ENCODE measurements around the gene CRBN.

Gene CRBN

GRCh38 chr3:3179407-3180094 is at the start of gene CRBN:
Gene CRBN, minus strand, starts transcription at chr3:3179691. Its CDS starts 4 bp downstream, at chr3:3179687.
- peak; percentile 81 for DNase-seq (ENCODE audit: low read depth)

DNA sequence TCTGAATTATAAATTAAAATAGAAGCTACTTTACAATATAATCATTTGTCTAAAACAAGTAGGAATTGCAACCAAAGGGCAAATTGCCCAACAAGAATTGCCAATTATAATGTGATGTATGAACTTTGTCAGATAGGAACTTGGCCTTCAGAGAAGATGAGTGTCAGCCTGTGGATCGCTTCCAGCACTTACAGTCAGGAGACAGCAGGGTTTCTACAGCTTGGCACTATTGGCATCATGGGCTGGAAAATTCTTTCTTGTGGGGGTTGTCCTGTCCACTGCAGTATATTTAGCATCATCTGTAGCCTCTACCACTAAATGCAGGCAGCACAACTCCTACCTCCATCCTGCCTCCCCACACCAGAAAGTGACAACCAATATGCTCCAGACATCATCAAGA is 48.1 kb upstream of the CRBN start:
- no peak for DNase-seq (ENCODE audit: low read depth)

DNA sequence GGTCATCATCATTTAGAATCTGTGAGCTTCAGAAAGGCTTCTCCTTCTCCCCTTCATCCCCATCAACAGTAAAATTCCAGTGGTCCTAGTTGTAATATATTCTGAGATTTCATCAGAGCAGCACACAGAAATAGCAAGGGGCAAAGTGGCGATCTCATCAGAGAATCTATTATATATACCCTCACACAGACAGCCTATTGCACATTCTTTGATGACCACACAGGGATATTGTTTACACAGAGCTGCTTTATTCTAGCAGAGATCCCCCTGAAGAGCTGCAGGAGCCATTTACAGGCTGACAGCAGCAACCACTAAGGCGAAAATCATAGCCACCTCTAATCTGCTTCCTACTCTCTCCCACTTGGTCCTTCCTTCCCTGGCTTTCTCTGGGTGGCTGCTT is 42.0 kb upstream of the CRBN start:
- DNase-seq (ENCODE audit: low read depth): no peak

GRCh38 chr3:3216401-3216800 is 36.9 kb upstream of the CRBN start:
- no peak for DNase-seq (ENCODE audit: low read depth)

DNA sequence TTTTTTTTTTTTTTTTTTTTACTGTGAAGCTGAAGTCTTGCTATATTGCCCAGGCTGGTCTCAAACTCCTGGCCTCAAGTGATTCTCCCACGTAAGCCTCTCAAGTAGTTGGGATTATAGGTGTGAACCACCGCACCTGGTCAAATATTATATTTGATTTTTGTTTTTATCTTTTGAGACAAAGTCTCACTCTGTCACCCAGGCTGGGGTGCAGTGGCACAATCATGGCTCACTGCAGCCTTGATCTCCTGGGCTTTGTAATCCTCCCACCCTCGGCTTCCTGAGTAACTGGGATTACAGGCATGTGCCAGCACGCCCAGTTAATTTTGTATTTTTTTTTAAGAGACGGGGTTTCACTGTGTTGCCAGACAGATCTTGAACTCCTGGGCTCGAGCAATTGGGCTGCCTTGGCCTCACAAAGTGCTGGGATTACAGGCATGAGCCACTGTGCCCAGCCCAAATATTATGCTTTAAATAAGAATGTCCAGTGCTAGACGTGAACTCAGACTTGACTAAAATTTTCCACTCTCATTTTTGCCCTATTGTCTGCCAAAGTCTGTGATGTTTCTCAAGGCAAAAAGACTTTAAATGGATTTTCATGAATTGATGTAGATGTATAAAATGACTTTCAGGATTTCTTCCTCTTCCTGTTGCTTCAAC is 33.4 kb upstream of the CRBN start:
- no peak for DNase-seq (ENCODE audit: low read depth)

GRCh38 chr3:3209714-3210113 is 30.2 kb upstream of the CRBN start:
- DNase-seq (ENCODE audit: low read depth): no peak

DNA sequence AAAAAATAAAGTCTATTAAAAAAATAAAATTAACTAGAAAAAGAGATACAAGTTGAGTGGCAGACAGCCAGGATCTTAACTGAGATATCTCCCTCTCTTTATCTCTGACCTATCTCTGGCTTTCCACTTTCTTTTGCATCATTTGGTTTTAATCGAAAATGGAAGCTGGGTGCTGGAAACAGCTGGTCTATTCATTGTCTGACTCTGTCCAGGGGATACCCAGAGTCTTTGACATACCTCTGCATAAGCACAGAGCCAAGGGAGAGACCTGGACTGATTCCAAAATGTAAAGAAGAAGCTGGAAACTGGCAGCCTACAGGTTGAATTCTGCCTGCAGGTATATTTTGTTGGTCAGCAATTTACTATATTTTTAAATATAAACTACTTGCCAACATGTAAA is 29.6 kb upstream of the CRBN start:
- no peak for DNase-seq (ENCODE audit: low read depth)

GRCh38 chr3:3201611-3202010 is 22.1 kb upstream of the CRBN start:
- DNase-seq (ENCODE audit: low read depth): no peak

DNA sequence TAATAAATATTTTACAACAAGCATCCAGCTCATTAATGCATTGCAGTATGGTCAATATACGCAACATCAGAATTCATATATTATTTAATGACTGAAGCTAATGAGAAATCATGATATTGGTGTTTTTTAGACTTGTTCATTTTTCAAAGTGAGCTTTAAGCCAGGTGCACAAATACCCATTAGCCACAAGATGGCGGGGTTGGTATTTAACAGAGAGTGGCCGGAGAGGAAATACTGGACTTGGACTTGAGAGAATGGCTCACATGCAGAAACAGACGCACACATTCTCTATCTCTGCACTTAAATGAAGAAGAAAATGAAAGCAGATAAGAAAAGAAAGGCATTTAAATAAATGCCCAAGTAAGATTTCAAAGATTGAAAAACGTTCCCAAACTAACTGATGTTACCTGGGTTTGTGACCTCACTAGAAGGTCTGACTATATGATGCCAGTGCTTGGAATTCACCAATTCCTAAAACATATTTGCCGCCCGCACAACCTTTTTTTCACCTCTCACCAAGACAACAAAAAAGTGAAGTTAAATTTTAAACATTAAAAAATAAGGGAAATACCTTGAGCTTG is 21.2 kb upstream of the CRBN start:
- no peak for DNase-seq (ENCODE audit: low read depth)

DNA sequence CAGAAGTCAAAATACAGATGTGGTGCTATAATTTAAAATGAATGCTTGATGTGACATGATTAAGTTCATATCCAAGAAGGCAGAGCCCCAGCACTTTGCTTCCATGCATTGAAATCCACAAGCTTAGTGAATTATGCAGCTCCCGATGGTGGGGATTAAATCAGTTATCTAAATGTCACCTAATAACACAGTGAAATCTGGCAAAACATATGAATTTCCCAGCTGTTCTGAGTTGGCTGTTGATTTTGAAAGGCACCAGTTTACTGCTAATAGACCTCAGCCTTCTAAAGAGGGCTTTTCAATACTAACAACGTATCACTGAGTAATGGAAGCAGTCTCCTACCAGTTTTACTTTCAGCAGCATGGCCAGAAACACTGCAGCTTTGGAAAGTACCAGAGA is 19.8 kb upstream of the CRBN start:
- DNase-seq (ENCODE audit: low read depth): no peak

DNA sequence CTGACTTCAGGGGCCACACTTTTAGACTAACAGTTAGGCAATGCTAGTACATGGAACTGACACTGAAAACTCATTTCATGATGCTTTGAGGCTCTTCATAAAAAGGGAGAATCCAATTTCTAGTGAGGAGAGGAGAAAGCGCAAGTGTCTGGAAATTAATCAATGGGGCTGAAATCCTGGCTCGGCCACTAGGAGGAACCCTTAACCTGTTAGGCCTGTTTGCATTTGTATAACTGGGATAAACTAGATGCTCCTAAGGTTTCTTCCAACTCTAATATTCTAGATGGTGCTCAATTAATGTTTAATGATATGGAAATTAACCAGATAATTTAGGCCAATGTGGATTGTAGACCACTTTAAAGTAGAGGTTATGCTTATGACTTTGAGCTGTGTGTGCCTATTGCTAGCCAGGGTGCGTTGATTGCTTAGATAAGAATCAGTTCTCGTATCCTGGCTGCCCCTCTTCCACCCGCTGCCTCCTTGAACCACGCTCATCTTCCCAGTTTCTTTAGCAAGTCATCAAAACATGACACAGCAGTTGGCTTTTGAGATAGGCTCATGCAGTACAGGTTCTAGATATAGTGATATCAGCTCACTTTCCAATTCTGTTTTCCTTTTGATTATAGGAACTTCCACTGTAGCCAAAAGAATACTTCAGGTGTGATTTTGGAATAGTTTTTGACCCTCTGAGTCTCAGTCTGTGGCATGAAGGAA is 16.8 kb upstream of the CRBN start:
- no peak for DNase-seq (ENCODE audit: low read depth)

DNA sequence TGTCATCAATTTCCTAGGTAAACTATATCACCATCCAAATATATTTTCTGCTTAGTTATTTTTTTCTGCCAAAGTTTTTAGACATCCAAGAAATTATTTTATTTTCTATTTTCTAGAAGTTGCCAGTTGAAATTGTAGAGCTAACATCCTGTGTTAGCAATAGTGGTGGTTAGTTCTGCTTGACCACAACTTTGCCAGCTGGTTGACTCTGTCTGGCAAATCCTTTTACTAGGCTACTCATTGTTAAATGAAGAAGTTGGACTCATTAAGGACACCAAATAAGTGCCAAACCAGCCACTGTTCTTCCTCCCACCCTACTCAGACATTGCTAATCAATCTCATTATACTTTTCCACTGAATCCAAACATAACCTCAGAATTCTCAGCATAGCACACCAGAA is 15.4 kb upstream of the CRBN start:
- DNase-seq (ENCODE audit: low read depth): no peak

DNA sequence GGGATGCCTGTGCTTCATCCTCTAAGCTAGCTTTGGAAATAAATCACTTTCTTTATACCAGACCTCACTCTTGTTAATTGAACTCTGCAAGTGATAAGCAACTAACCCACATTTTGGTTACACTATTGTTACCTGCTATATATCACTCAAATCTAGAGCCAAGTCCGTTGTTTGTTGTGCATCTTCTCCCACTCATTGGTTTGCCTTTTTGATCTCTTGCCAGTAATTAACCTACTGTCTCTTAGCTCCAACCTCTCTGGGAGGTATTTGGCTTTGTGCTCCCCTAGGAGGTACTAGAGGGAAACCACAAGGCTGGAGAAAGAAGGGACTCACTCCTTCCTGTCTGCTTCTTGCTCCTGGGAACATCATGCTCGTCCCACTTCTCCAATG is 12.8 kb upstream of the CRBN start:
- DNase-seq (ENCODE audit: low read depth): no peak

DNA sequence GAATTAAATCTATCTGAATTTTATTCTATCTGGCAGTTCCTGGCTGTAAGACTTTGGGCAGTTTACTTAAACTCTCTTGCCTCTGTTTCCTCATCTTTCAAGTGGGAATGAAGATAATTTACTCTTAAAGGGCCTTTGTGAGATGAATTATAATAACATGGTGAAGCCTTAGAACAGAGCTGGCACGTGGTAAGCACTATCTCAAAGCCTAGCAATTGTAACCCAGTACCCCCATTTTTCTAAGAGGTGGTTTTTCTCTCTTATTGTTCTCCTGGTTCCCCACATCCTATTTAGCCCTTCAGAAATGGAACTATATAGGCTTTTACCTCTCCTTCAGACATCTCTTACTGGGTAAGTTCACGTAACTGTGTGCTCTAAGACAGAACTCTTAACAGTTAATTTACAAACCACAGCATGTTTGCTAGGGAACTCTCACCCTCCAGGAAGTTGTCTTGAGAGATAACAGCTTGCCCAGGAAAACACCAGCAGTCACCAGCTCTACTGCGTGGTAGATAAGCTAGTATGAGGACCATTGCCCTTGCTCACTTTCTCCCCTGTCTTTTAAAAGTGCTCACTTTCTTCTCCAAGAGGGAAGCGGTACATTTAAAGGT is 12.3 kb upstream of the CRBN start:
- DNase-seq (ENCODE audit: low read depth): no peak

DNA sequence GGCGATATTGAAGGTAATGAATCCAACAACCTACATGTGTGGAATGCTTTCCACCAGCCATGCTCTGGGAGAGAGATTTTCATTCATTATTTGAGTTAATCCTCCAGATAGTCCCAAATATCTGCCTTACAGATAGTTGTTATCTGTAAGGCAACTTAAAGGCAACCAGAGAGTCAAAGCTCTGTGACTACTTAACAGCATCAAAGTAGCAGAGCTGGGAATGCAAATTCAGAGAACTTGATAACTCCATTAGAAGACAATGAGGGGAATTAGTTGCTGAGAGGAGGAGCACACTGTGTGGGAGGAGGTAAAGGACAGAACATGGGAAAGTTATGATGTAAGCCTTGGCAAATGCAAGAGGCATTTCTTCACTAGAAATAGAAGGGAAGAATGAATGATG is 10.5 kb upstream of the CRBN start:
- DNase-seq (ENCODE audit: low read depth): no peak

DNA sequence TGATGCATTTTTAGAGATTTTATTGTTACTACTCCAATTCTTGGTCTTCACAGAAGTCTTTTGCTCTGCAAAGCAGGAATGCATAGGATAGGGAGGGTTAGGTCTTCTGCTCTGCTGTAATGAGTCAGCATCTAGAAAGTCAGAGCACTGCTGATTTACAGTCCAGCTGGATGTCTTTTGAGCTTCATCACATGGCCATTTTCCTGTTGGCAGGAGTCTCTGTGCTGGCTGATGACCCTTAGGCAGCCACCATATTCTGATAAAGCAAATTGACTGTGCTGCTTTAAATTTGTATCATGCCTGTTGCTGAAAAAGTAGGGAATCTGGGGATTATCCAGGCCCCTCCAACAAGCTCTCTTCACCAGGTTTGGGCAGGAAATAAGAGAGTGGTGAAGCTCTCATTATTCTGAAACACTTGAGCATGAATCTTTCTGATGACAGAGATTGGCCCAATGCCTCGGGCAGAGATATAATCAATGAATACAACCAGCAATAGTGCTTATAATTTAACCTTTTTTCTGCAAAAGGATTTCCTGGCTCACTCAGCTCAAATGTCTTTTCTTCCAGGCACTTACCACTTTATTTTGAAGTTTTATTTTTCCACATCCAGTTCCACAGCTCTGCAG is 9.7 kb upstream of the CRBN start:
- DNase-seq (ENCODE audit: low read depth): no peak

GRCh38 chr3:3184876-3185275 is 5.4 kb upstream of the CRBN start:
- DNase-seq (ENCODE audit: low read depth): no peak

DNA sequence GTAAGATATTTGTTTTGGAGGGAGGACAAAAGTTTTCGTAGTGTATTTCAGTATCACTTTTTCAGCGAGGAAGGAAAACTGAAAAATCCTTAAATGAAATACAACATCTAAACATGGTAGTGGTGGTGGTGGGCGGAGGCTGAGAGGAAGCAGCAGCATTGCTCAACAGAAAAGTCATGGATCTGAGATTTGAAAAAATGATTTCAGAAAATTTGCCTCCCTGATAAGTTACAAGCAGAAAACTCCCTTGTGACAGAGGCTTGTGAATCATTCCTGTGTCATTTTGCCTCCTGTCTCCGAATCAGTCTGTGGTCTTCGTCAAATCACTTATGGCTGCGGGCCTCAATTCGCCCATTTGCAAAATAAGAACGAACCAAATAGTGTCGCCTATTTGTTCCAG is 965 bp upstream of the CRBN start:
- DNase-seq (ENCODE audit: low read depth): no peak

DNA sequence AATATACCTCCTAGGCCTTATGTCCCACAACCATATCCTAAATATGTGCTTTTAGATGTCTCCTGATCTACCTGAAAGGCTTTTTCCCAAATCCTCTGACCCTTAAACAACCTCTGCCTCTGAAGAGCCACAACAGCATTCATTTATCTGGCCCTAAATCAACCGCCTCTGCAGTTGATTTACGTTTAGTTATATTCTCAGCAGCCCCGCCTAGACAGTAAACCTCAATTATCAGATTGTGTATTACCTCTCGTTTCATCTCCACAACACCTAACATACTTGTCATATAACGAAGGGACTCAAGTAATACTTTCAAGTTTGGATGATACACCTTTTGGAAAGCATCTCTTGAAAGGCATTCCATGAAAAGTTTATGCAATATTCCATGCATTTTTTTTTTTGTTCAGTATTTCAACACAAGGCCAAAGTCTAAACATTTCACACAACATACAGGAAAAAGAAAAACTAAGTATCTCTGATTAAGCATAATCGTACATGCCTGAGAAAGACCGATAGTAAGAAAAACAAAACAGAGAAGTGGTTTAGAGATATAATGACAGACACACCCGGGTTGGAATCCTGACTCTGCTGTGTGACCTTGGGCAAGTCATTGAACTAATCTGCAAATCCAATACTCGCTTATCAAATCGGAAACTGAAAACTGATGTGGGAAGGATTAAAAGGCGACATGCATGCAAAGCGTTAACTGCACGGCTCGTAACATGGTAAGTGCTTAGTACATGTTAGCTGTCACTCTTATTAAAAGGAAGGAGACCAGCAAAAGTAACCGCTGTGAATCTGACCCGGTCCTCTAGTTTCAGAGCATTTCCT is 778 bp downstream of the CRBN start:
- no peak for DNase-seq (ENCODE audit: low read depth)

DNA sequence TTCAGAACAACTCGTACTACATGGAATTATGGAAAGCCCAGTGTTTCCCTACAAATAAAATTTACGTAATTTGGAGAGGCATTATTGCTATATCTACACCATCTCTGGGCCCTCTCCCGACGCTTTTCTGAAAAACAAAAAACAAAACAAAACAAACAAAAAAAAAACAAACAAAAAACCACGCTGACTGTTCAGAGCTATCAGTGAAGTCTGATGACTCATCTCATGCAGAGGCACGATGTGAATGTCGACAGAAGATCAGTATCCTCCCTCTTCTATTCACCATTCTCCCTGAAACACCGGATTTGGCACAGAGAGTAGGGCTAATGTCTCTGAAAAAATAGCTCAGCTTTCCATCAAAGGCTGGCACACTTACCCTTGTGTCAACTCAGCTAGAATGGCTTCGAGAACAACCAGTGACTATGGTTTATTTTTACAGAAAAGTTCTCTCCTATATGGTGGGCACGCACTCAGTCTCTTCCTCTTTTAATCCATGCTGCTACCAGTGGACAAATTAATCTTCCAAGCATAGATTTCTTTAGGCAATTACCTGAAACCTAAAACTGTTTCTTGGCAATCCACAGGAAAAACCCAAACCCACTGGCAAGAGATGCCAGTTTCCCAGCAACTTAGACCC is 1.5 kb downstream of the CRBN start:
- no peak for DNase-seq (ENCODE audit: low read depth)

DNA sequence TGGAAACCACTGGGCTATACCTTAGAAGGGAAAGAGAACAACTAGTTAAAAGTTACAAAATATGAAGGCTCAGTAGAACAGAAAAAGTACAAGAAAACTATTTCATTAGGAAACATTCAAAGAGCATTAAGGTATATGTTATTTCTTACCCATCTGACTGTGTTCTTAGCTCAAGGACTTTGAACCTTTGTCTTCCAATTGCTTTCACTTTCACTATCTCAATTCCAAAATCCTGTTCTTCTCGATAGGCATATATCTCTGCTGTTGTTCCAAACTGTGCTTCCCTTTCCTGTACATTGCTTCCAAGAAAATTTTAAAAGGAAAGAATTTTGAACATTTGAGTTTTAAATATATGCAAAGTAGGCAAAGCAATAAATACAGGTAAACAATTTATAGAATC is 6.9 kb downstream of the CRBN start:
- DNase-seq (ENCODE audit: low read depth): no peak
